Stimulated activated CD8-positive, alpha-beta memory T cell treated with anti-CD3 and anti-CD28 coated beads, Interleukin-12 subunit alpha, Interleukin-12 subunit beta, amount 100 ng/mL, for 24 hours (primary cell): ENCODE results near the gene LOXL4.

Source experiments
- DNase-seq: peaks from one replicate; pipeline ENCODE4 v3.0.0-alpha.2; 2020; ENCODE audit errors: extremely low read depth

The LOXL4 gene

GRCh38 chr10:98267894-98268693 is at the start of gene LOXL4:
TSS of gene LOXL4 (minus strand) at chr10:98268194. CDS start at chr10:98263019, 5,175 bp downstream.
- DNase-seq, result no peak

- no peak for DNase-seq
Observed at GRCh38 chr10:98316661-98317060, 48.7 kb upstream of the LOXL4 start.

DNA sequence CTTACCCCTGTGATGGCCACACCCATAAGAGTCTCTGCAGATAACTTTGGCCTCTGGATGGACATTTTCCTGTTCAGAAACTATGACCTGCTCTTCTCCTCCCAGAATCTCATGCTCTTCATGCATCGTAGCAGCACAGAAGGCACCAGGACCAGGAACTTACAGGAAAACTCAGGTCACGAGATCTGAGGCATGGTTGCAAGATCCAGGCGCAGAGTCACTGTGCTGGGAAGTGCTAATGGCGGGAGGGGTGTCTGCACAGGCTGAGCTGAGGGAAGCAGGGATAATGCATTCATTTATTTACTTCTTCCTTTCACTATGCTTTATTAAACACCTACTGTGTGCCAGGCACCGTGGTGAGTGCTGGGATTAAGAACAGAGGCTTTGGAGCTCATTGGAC is 48.2 kb upstream of the LOXL4 start:
- DNase-seq, result no peak

GRCh38 chr10:98314532-98315284 is 46.7 kb upstream of the LOXL4 start:
- no peak for DNase-seq

- no peak for DNase-seq
Observed at GRCh38 chr10:98313598-98313997, 45.6 kb upstream of the LOXL4 start.

DNA sequence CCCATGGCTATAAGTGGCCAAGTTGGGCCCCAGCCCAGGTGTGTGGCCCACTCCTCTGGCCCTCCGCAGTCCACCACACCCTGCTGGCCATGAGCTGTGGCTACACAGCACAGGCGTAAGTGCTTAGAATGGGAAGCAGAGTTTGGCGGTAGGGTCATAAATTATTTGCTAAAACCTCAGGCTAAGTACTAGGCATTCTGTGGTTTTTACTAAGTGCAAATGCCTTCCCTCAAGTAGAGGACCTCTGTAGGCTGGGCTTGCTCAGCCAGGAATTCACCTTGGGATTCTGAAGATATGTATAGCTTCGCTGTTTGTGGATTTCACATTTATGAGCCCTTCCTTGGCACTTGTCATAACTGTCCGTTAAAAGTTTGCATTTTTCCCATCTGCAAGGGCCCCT is 44.8 kb upstream of the LOXL4 start:
- no peak for DNase-seq

DNA sequence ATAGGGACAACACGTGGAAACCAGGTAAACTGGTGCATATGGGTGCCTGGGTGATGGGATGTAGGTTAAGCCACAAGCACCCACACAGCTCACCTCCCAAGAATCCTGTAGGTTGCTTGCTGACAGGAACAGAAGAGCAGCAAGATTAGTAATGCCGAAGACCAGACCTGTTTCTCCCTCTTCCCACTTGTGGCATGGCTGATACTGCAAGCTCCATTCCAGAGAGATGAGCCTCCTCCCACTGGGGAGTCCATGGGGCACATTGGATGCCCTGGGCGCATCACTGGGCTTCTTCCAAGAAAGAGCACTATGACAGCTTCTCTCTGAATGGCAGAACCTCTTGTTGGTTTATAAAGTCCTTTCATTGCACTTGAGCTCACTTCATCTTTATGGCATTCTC is 44.4 kb upstream of the LOXL4 start:
- no peak for DNase-seq

GRCh38 chr10:98310701-98311100 is 42.7 kb upstream of the LOXL4 start:
- no peak for DNase-seq

DNA sequence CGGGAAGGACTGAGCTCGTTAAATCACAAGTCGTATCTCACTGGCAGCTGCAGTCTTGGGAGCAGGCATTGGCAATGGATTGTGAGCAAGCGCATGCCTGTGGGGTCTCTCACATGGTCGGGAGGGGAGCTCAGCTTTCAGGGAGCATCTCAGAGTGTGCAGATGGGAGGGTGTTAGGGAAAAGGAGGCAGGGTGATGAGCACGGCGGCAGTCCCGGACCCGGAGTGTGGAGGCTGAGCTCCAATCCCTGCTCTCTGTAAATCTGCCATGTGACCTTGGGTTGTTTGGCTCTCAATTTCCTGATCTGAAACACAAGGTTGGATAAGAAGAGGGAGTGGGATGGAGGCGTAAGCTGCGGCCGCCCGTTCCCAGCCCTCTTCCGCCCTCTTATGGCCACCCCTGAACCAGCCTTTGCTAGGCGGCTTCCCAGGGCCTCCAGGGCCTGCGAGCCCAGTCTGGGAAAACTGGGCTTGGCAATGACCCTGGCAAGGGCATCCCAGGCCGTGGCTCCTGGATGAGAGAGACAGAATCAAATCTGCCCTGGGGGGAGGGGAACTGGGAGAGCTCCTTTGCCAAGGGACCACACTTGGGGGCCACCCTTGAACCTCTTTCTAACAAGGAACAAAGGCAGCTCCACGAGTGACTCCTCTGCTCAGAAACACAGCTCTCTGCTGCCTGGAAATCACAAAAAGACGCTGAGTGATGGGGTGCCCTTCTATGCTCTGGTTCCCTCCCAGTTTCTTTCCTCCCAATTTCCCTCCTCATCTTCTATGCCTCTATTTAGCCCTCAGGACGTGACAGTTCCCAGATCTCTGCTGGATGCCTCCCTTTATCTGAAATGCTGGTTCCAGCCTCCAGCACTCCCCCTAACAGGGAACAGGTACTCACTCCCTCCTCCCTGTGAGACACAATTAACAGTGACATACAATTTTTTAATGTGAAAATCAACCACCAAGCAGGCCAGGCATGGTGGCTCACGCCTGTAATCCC is 41.7 kb upstream of the LOXL4 start:
- DNase-seq, result no peak

GRCh38 chr10:98308669-98309365 is 40.8 kb upstream of the LOXL4 start:
- no peak for DNase-seq

DNA sequence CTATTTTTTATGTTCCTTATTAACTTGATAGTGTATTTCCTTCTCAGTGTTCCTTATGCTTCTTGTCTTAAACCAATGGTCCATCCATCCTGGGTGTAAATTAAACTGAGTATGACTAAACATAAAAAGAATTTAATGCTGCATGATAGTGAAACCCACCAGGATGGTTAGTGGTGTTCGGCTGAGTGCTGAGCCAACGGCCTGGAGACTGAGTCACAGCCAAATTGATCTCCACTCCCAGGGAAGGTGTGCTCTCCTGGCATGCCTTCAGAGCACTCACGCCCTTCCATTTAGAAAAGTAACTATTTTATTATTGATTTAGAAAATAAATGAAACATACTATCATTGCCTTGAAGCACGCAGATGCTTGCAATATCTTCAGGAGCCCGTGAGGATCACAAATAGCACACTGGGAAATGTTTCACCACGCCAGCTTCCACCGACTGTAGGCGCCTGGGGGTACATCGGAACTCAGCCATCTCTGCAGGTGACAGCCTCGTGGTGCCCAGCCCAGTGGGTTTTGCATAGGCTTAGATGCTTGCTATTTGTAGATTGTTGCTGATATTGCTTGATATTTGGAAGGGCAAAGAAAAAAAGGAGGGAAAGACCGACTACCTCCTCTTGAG is 40.0 kb upstream of the LOXL4 start:
- no peak for DNase-seq

DNA sequence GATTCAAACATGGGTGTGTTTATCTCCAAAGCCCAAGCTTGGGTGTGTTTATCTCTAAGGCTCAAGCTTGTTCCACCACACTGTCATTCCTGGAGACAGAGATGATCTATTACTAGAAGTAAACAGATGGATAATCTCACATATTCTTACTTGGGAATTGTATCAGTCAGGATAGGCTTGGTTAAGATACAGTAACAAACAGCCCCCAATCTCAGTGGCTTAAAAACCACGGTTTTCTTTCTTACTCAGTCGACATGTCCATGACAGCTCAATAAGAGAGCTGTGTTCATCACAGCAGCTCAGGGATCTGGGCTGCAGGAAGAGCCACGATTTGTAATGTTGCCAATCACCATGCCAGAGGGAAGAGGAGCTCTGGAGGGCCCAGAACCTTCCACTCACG is 38.5 kb upstream of the LOXL4 start:
- no peak for DNase-seq

DNA sequence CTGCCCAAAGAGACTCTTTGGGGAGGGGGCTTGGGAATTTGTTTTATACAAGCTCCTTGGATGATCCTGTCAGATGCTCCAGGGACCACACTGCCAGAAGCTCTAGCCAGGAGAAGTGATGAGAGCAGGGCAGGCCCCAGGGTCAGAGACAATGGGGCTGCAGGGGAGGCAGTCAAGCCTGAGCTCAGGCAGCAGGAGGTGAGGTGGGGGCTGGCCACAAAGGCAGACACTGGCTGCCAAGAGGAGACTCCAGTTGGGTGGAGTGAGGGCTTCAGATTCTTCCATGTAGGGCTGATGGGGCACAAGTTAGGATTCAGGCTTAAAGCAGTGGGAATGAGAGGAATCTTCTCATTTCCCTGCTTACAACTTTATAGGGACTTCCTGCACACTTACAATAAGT is 35.6 kb upstream of the LOXL4 start:
- DNase-seq, result no peak

- no peak for DNase-seq
Observed at GRCh38 chr10:98302741-98303365, 34.9 kb upstream of the LOXL4 start.

GRCh38 chr10:98301664-98302319 is 33.8 kb upstream of the LOXL4 start:
- no peak for DNase-seq

- DNase-seq, result no peak
Observed at GRCh38 chr10:98300526-98301229, 32.7 kb upstream of the LOXL4 start.

DNA sequence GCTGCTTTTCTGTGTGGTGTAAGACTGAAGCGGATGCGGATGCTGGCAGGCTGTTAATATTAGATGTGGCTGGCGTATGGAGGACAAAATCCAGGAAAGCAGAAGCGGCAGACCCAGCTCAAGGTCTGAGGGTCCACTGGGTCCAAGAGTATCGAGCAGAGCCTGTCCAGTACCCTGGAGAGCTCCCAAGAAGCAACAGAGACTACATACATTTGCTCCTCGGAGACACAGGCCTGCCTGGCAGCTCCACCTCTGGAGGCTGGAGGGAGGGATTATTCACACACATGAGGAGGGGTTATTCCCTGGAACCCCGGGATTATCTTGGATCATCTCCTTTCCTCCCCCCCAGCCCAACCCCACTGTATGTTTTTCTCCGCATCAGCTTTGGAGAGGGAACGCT is 31.3 kb upstream of the LOXL4 start:
- DNase-seq, result no peak

DNA sequence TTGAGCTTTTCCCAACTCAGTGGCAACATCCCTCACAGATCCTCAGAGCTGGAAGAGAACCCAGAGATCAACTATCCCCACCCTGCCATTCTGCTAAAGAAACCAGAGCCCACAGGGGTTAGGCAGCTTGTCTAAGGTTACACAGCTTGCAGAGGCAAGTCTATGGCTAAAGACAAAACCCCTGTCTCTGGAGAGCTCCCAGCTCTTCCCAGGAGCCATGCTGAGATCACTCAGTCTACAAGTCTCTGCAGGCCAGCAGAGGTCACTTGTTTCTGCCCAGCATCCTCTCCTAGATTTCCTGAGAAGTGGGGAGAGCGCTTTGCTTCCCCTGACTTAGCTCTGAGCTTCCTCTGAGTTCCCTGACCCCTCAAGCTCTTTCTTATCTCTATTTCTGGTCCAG is 28.5 kb upstream of the LOXL4 start:
- no peak for DNase-seq

- DNase-seq, result no peak
Observed at GRCh38 chr10:98295907-98296306, 27.9 kb upstream of the LOXL4 start.
